Brain microvascular endothelial cell (primary cell): ENCODE data around the gene SKP1.

Experiments used
- DNase-seq: peaks from one replicate; pipeline ENCODE4 v3.0.0-alpha.2; 2020
- H3K27ac ChIP-seq: fragments of 250-450 bp; sonication (Bioruptor Pico); 2 replicates; pipeline ENCODE4 v1.5.1; 2020; ENCODE audit warnings: mild to moderate bottlenecking, moderate library complexity
- H3K27me3 ChIP-seq: fragments of 250-450 bp; sonication (Bioruptor Pico); replicated peaks from 2 replicates; pipeline ENCODE4 v1.5.1; 2020; ENCODE audit warnings: mild to moderate bottlenecking
- H3K36me3 ChIP-seq: fragments of 250-450 bp; sonication (Bioruptor Pico); replicated peaks from 2 replicates; pipeline ENCODE4 v1.5.1; 2020; ENCODE audit warnings: mild to moderate bottlenecking
- H3K4me3 ChIP-seq: 2 replicates; pipeline ENCODE4 v1.5.1; 2011; ENCODE audit warnings: low read depth, mild to moderate bottlenecking, control low read depth, low read length, moderate library complexity
- in situ Hi-C: cut with HindIII; loops from 2 replicates; pipeline ENCODE4 v1.10.0; 2017; ENCODE audit warnings: low sequenced_read_pairs, low pct_ligation_motif_present
- TF ChIP-seq, protein P1 (sequence below): IDR thresholded peaks from 2 replicates; pipeline ENCODE4 v1.5.1; 2011; ENCODE audit warnings: low read depth, mild to moderate bottlenecking, moderate library complexity, low read length, control low read depth, inconsistent platforms; ENCODE audit errors: missing control alignments

SKP1 gene

GRCh38 chr5:134118212-134118835 is 58.4 kb downstream of the SKP1 start:
- DNase-seq, result no peak
- TF ChIP-seq, protein P1, sequence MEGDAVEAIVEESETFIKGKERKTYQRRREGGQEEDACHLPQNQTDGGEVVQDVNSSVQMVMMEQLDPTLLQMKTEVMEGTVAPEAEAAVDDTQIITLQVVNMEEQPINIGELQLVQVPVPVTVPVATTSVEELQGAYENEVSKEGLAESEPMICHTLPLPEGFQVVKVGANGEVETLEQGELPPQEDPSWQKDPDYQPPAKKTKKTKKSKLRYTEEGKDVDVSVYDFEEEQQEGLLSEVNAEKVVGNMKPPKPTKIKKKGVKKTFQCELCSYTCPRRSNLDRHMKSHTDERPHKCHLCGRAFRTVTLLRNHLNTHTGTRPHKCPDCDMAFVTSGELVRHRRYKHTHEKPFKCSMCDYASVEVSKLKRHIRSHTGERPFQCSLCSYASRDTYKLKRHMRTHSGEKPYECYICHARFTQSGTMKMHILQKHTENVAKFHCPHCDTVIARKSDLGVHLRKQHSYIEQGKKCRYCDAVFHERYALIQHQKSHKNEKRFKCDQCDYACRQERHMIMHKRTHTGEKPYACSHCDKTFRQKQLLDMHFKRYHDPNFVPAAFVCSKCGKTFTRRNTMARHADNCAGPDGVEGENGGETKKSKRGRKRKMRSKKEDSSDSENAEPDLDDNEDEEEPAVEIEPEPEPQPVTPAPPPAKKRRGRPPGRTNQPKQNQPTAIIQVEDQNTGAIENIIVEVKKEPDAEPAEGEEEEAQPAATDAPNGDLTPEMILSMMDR, result no peak
- Histone ChIP-seq H3K4me3 (no peak overlapping the region), H3K27me3 (peaks cover 4% of the 10 kb centered on the region), H3K27ac (no peak overlapping the region), H3K36me3 (no peaks in the 10 kb centered on the region)
- in situ Hi-C loops, result no loop called here

DNA sequence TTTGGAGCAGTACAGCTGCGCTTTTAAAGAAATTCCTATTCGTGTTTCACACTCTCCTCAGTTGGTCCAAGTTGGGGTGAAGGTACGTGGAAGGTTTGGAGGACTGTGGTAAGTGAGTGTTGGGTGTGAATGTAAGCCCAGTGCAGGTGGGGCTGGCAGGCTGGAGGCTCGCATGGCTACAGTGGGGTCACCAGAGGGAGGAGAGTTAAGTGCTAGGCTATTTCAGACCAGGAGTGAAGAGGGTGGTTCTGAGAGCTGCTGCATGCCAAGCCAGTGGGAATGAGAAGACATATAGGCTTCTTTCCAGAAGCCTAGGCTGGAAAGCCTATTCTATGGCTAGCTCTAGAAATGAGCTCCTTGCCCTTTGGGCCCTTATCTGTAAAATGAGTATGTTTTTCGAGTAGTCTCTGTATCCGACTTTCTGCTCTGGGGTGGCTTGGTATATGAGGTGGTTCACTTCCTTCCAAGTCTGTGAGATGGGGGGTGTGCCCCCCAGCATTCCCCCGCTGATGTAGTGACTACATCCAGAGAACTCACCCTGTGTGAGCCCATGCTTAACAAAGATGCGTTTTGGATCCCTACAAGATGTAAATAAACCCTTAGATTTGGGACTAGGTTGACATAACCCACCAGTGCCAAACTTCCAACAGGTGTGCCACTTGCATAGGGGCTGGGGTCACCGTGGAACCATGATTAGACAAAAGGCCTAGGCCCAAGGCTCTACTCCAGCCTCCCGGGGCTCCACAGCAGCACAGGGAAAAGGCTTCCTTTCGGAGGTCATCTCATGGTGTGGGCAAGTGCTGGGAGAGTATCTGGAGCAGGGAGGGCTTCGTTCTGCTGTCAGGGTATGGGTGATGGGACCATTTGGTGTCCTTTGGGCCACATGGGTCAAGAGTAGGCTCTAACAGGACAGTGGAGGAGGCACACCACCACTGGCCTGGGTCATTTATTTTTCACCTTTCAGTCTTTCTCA is 59.7 kb downstream of the SKP1 start:
- TF ChIP-seq, protein P1, result no peak
- H3K36me3 ChIP-seq, result no peaks in the 10 kb centered on the region
- no peak overlapping the region for H3K27ac ChIP-seq
- no peak overlapping the region for H3K4me3 ChIP-seq
- DNase-seq, result no peak
- H3K27me3 ChIP-seq, result peaks cover 7% of the 10 kb centered on the region
- in situ Hi-C loops, result no loop called here

DNA sequence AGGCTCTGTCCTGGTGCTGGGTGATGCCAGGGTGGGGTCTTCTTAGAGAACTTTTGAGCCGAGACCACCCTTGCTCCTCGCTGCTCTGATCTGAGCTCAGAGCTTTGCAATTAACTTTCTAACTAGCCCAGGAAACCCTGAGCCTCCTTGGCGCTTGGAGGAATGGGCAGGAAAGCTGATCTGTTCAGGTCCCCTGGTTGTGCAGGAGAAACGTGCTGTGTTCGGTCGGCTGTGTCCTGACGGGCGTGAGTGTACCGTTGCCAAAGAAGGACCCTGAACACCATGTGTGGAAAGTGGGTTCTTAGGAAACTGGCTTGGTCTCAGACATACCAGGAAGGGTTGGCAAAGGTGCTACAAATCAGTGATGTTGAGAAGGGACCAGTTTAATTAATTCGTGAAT is 60.5 kb downstream of the SKP1 start:
- no peak for DNase-seq
- no peak overlapping the region for H3K27ac ChIP-seq
- TF ChIP-seq, protein P1, result no peak
- H3K27me3 ChIP-seq, result peaks cover 7% of the 10 kb centered on the region
- no peaks in the 10 kb centered on the region for H3K36me3 ChIP-seq
- no peak overlapping the region for H3K4me3 ChIP-seq
- in situ Hi-C loops, result no loop called here

DNA sequence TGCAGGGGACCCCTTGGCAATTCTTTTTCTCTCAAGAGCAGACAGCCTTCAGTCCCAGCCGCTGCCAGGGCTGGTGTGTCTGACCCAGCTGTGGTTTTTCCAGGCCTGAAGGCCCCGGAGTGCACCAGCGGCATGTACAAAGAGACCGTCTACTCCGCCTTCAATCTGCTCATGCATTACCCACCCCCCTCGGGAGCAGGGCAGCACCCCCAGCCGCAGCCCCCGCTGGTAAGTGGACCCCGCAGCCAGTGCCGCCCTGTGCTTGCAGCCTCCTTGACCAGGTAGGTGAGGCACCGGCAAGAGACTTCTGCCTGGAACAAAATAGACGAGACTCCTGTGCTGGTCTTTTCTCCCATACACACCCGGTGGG is 61.0 kb downstream of the SKP1 start:
- TF ChIP-seq, protein P1, result no peak
- Histone ChIP-seq H3K27me3 (peaks cover 7% of the 10 kb centered on the region), H3K27ac (no peak overlapping the region), H3K4me3 (peak overlapping the region; percentile 47), H3K36me3 (no peaks in the 10 kb centered on the region)
- in situ Hi-C loops, result no loop called here
- DNase-seq, result no peak

- in situ Hi-C loops, result no loop called here
- no peak for DNase-seq
- Histone ChIP-seq H3K4me3 (peak overlapping the region; percentile 47), H3K36me3 (no peaks in the 10 kb centered on the region), H3K27me3 (peaks cover 7% of the 10 kb centered on the region), H3K27ac (no peak overlapping the region)
- TF ChIP-seq, protein P1, result no peak
Measured at GRCh38 chr5:134114886-134115805, 61.6 kb downstream of the SKP1 start.
